ENCODE measurements around the gene ENPP7.

- TF ChIP-seq POLR2A (IDR thresholded peaks at IDR 0.05) (no peak), CTCF (IDR thresholded peaks at IDR 0.05) (no peak)
Measured at GRCh38 chr17:79691931-79692330, 38.8 kb upstream of the ENPP7 start.
